GM23338 (cell line): ENCODE results near the gene RUNX3. TPM values are rescaled to one million over a fixed set of nuclear protein-coding genes. Genes with fewer than 3 reads are reported as not detected.

Source experiments
- CTCF ChIP-seq, 2 experiments: fragments of 200-600 bp in 1 of 2; sonication (generic) in 1 of 2; conservative IDR thresholded peaks; 2 replicates each; pipeline versions ENCODE4 v1.5.1 to v1.6.1; 2016 to 2017; ENCODE audit warnings: antibody characterized with exemption in 2 of 2, low read depth in 2 of 2, mild to moderate bottlenecking in 2 of 2, moderate library complexity in 1 of 2
- ETS1 ChIP-seq: IDR thresholded peaks from 2 replicates; pipeline ENCODE4 v1.6.1; 2016; ENCODE audit warnings: antibody characterized with exemption
- EZH2 ChIP-seq: fragments of 200-600 bp; sonication (generic); IDR thresholded peaks from one replicate; pipeline ENCODE4 v1.8.0; 2017; ENCODE audit warnings: antibody characterized with exemption, mild to moderate bottlenecking, low read depth; ENCODE audit not compliant: unreplicated experiment
- JUNB ChIP-seq: IDR thresholded peaks from one replicate; pipeline ENCODE4 v1.6.1; 2016; ENCODE audit warnings: antibody characterized with exemption; ENCODE audit not compliant: unreplicated experiment
- NANOG ChIP-seq: IDR thresholded peaks from 2 replicates; pipeline ENCODE4 v1.6.1; 2016; ENCODE audit warnings: antibody characterized with exemption, borderline replicate concordance
- POLR2AphosphoS5 ChIP-seq: IDR thresholded peaks from 2 replicates; pipeline ENCODE4 v1.6.1; 2016; ENCODE audit warnings: antibody characterized with exemption, low read depth
- ZNF114 ChIP-seq: fragments of 250-450 bp; sonication (Bioruptor Pico); IDR thresholded peaks from 2 replicates; pipeline ENCODE4 v1.5.0; 2020; ENCODE audit warnings: mild to moderate bottlenecking, moderate library complexity
- ZNF462 ChIP-seq: fragments of 250-450 bp; sonication (Bioruptor Pico); IDR thresholded peaks from 2 replicates; pipeline ENCODE4 v1.5.0; 2020; ENCODE audit warnings: mild to moderate bottlenecking, moderate library complexity
- polyA plus RNA-seq: library from polyadenylated mRNA; unstranded; fragments of >200 nt; fragmentation: Nextera tagmentation; extraction: Ambion mirVana; gene quantifications from 2 replicates; pipeline ENCODE4 v1.2.1, GENCODE V29; 2016
- total RNA-seq: library from RNA; depleted of rRNA; stranded (reverse); fragments of >200 nt; shearing (Covaris generic); gene quantifications from 2 replicates; pipeline ENCODE4 v1.2.3, GENCODE V29; 2014

Gene RUNX3
- total and polyA plus RNA-seq, 2 experiments from 2014 or later = 0.23 to 0.73 TPM

- no peak for TF ChIP-seq ZNF462 (CRISPR knock-in tag)
- TF ChIP-seq JUNB = no peak
- TF ChIP-seq POLR2AphosphoS5 = no peak
- TF ChIP-seq NANOG = no peak
- no peak for TF ChIP-seq ZNF114 (CRISPR knock-in tag)
- TF ChIP-seq EZH2 = no peak
- TF ChIP-seq CTCF (conservative IDR thresholded peaks at IDR 0.05; ENCODE audit: low read depth in 2 of 2) = no peak
- no peak for TF ChIP-seq ETS1
Observed at GRCh38 chr1:24957016-24957807, 27.1 kb upstream of the RUNX3 start (continued).
